SK-N-MC (cell line): ENCODE measurements around the gene SELENOO.

Source experiments
- EZH2 ChIP-seq: fragments of 200-600 bp; sonication (generic); IDR thresholded peaks from one replicate; pipeline ENCODE4 v1.6.1; 2017; ENCODE audit warnings: antibody characterized with exemption
- POLR2AphosphoS5 ChIP-seq: IDR thresholded peaks from 2 replicates; pipeline ENCODE4 v1.6.1; 2012; ENCODE audit warnings: mild to moderate bottlenecking, low read depth, low read length, borderline replicate concordance

GRCh38 chr22:50258361-50259292 is 57.8 kb downstream of the SELENOO start:
- no peak for TF ChIP-seq POLR2AphosphoS5
- no peak for TF ChIP-seq EZH2
